Mesendoderm (in vitro differentiated cells): Measurements from ENCODE around the gene ADCY4.
A peak's percentile ranks its signal among the peaks of the same experiment; 100 is the strongest.

Experiments used
- DNase-seq: peaks from one replicate; pipeline ENCODE4 v3.0.0; 2013
- H2AK5ac ChIP-seq: 2 replicates; pipeline ENCODE4 v1.6.1; 2013; ENCODE audit warnings: low read length, inconsistent platforms
- H2BK120ac ChIP-seq: 2 replicates; pipeline ENCODE4 v1.6.1; 2013; ENCODE audit warnings: low read depth, mild to moderate bottlenecking, low read length, moderate library complexity, mixed read lengths
- H2BK15ac ChIP-seq: replicated peaks from 2 replicates; pipeline ENCODE4 v1.6.1; 2013; ENCODE audit warnings: low read depth, mild to moderate bottlenecking, moderate library complexity
- H2BK5ac ChIP-seq: 2 replicates; pipeline ENCODE4 v1.6.1; 2013; ENCODE audit warnings: low read length, inconsistent platforms
- H3K18ac ChIP-seq: 2 replicates; pipeline ENCODE4 v1.6.1; 2013; ENCODE audit warnings: mild to moderate bottlenecking, low read length, mixed read lengths
- H3K23ac ChIP-seq: one replicate; pipeline ENCODE4 v1.6.1; 2013; ENCODE audit warnings: low read length
- H3K27ac ChIP-seq: 2 replicates; pipeline ENCODE4 v1.5.1; 2013; ENCODE audit warnings: low read depth, mild to moderate bottlenecking, inconsistent platforms, low read length, moderate library complexity
- H3K27me3 ChIP-seq: 2 replicates; pipeline ENCODE4 v1.6.1; 2013; ENCODE audit warnings: low read length, control low read depth, mild to moderate bottlenecking, inconsistent platforms; ENCODE audit not compliant: insufficient read depth, poor library complexity
- H3K36me3 ChIP-seq: 2 replicates; pipeline ENCODE4 v1.6.1; 2013; ENCODE audit warnings: low read length, inconsistent platforms; ENCODE audit not compliant: control insufficient read depth, insufficient read depth
- H3K4ac ChIP-seq: one replicate; pipeline ENCODE4 v1.6.1; 2013; ENCODE audit warnings: low read depth, mild to moderate bottlenecking, low read length, moderate library complexity
- H3K4me1 ChIP-seq: 2 replicates; pipeline ENCODE4 v1.6.1; 2013; ENCODE audit warnings: low read depth, low read length, inconsistent platforms; ENCODE audit not compliant: control insufficient read depth
- H3K4me2 ChIP-seq: 2 replicates; pipeline ENCODE4 v1.6.1; 2013; ENCODE audit warnings: low read length
- H3K4me3 ChIP-seq: 2 replicates; pipeline ENCODE4 v1.5.1; 2013; ENCODE audit warnings: mild to moderate bottlenecking, low read length
- H3K56ac ChIP-seq: one replicate; pipeline ENCODE4 v1.6.1; 2013; ENCODE audit warnings: low read length
- H3K79me1 ChIP-seq: 2 replicates; pipeline ENCODE4 v1.6.1; 2013; ENCODE audit warnings: low read length, inconsistent platforms
- H3K79me2 ChIP-seq: 2 replicates; pipeline ENCODE4 v1.6.1; 2013; ENCODE audit warnings: mild to moderate bottlenecking, low read length; ENCODE audit not compliant: control insufficient read depth, insufficient read depth
- H3K9ac ChIP-seq: 2 replicates; pipeline ENCODE4 v1.6.1; 2013; ENCODE audit warnings: low read length, inconsistent platforms
- H4K5ac ChIP-seq: one replicate; pipeline ENCODE4 v1.6.1; 2013; ENCODE audit warnings: low read length
- H4K8ac ChIP-seq: one replicate; pipeline ENCODE4 v1.6.1; 2013; ENCODE audit warnings: low read depth, mild to moderate bottlenecking, control low read depth, low read length, moderate library complexity
- WGBS: extraction: QIAGEN DNeasy Blood & Tissue Kit; methylation state at CpG from one replicate; pipeline ENCODE4 v1.1.7; 2013; ENCODE audit warnings: low lambda C conversion rate, missing lambda C conversion rate; ENCODE audit not compliant: insufficient coverage; ENCODE audit errors: extremely low coverage; 5-methylcytosine and 5-hydroxymethylcytosine counted together

Gene ADCY4

GRCh38 chr14:24322672-24323071, 12.2 kb downstream of the ADCY4 start:
- no peaks in the 10 kb centered on the region for H3K79me2 ChIP-seq
- WGBS: no CpG with 5 or more reads among the region's 10 CpGs
- H2AK5ac ChIP-seq: no peak overlapping the region
- no peak overlapping the region for H3K18ac ChIP-seq
- H3K23ac ChIP-seq: no peak overlapping the region
- DNase-seq: no peak
- H3K36me3 ChIP-seq: no peaks in the 10 kb centered on the region
- H2BK5ac ChIP-seq: no peak overlapping the region
- H3K79me1 ChIP-seq: no peaks in the 10 kb centered on the region
- no peak overlapping the region for H3K9ac ChIP-seq
- H4K8ac ChIP-seq: no peak overlapping the region
- H3K4me1 ChIP-seq: peaks cover under 1% of the 10 kb centered on the region
- H3K27me3 ChIP-seq: no peaks in the 10 kb centered on the region
- H2BK120ac ChIP-seq: no peak overlapping the region
- H4K5ac ChIP-seq: no peak overlapping the region
- H3K4me2 ChIP-seq: no peak overlapping the region
- H3K4ac ChIP-seq: no peak overlapping the region
- H3K27ac ChIP-seq: no peak overlapping the region
- H3K4me3 ChIP-seq: no peak overlapping the region
- H2BK15ac ChIP-seq: no peak overlapping the region
- no peak overlapping the region for H3K56ac ChIP-seq

DNA sequence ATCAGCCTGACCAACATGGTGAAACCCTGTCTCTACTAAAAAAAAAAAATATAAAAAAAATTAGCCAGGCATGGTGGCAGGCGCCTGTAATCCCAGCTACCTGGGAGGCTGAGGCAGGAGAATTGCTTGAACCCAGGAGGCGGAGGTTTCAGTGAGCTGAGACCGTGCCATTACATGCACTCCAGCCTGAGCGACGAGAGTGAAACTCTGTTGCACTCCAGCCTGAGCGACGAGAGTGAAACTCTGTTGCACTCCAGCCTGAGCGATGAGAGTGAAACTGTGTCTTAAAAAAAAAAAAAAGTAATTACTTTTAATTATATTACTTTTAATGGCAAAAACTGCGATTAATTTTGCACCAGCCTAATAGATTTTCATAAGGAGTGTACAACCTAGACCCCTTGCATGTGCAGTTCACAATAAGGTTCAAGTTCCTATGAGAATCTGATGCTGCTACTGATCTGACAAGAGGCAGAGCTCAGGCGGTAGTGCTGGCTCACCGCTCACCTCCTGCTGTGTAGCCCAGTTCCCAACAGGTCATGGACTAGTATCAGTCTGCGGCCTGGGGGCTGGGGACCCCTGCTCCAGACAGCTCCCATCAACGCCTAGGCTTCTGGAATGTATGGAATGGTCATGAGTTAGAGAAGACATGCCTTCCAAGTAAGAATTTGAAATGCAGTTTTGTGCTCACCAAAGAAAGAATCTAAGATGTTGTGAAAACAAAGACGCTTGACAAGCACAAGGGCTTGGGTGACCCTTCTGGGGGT, 13.5 kb downstream of the ADCY4 start:
- DNase-seq: peak; percentile 81
- Histone ChIP-seq H3K4ac (no peak overlapping the region), H3K9ac (no peak overlapping the region), H4K5ac (no peak overlapping the region), H3K4me3 (no peak overlapping the region), H2BK15ac (no peak overlapping the region), H4K8ac (no peak overlapping the region), H3K27me3 (no peaks in the 10 kb centered on the region), H3K56ac (no peak overlapping the region), H3K36me3 (no peaks in the 10 kb centered on the region), H3K23ac (no peak overlapping the region), H3K4me1 (peaks cover 10% of the 10 kb centered on the region), H2BK5ac (no peak overlapping the region), H3K18ac (no peak overlapping the region), H3K4me2 (no peak overlapping the region), H3K79me2 (no peaks in the 10 kb centered on the region), H3K79me1 (no peaks in the 10 kb centered on the region), H2AK5ac (no peak overlapping the region), H2BK120ac (no peak overlapping the region), H3K27ac (no peak overlapping the region)
- WGBS: no CpG with 5 or more reads among the region's 14 CpGs

DNA sequence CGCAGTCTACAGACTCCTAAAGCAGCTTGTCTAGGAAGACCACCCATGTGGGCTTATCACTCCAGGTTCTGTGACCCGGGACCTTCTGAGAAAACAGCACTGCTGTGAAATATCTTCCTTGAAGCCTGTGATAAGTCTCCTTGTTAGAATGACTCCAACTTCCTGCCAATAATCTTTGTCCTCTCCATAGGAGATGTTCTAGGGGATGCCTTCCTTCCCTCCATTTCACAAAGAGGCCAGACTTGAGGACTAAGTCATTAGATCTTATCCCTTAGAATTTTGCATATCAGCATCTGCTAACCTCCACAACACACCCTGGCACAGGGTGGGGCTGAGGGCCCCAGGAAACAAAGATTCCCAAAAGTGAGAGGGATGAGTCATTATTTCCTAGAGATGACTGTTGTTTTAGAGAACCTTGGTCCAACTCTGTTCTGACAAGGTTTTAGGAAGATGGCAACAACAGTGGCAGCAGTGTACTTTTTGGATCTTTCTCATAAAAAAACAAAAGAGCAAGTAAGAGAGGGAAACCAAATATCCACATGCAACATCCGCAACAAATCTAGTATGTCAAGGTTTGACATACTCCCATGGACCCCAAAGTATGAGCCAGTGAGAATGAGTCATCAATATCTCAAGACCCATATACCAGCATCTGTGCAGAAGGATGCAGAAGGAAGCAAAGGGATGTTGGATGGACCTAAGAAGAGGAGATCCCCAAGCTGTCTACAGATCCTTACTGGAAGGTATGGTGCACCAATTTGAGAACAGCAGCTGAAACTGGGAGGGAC, 17.5 kb downstream of the ADCY4 start:
- Histone ChIP-seq H3K79me1 (no peaks in the 10 kb centered on the region), H3K79me2 (no peaks in the 10 kb centered on the region), H3K4ac (no peak overlapping the region), H3K4me2 (no peak overlapping the region), H2BK5ac (peak overlapping the region; percentile 44), H2AK5ac (peak overlapping the region; percentile 25), H2BK15ac (no peak overlapping the region), H3K18ac (no peak overlapping the region), H4K8ac (no peak overlapping the region), H4K5ac (no peak overlapping the region), H2BK120ac (no peak overlapping the region), H3K27ac (peak overlapping the region; percentile 50), H3K36me3 (peaks cover 1% of the 10 kb centered on the region), H3K56ac (peak overlapping the region; percentile 39), H3K23ac (no peak overlapping the region), H3K4me3 (no peak overlapping the region), H3K27me3 (no peaks in the 10 kb centered on the region), H3K4me1 (peaks cover 12% of the 10 kb centered on the region), H3K9ac (no peak overlapping the region)
- peak; percentile 90 for DNase-seq
- WGBS: no CpG with 5 or more reads among the region's 3 CpGs

DNA sequence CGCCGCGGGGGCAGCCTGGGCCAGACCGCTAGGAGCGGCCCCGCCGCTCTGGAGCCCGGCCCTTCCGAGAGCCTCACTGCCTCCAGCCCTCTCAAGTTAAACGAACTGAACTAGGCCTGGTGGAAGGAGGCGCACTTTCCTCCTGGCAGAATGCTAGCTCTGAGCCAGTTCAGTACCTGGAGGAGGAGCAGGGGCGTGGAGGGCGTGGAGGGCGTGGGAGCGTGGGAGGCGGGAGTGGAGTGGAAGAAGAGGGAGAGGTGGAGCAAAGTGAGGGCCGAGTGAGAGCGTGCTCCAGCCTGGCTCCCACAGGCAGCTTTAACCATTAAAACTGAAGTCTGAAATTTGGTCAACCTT, 18.3 kb downstream of the ADCY4 start:
- Histone ChIP-seq H3K27me3 (no peaks in the 10 kb centered on the region), H3K56ac (peak overlapping the region; percentile 79), H3K79me1 (no peaks in the 10 kb centered on the region), H4K5ac (no peak overlapping the region), H2AK5ac (no peak overlapping the region), H3K4me1 (peaks cover 12% of the 10 kb centered on the region), H3K36me3 (peaks cover 1% of the 10 kb centered on the region), H3K4ac (peak overlapping the region; percentile 4), H3K18ac (no peak overlapping the region), H3K79me2 (no peaks in the 10 kb centered on the region), H3K4me2 (no peak overlapping the region), H2BK15ac (no peak overlapping the region), H2BK5ac (peak overlapping the region; percentile 2), H3K23ac (peak overlapping the region; percentile 66), H3K4me3 (no peak overlapping the region), H2BK120ac (no peak overlapping the region), H3K27ac (peak overlapping the region; percentile 1), H3K9ac (peak overlapping the region; percentile 38), H4K8ac (no peak overlapping the region)
- no peak for DNase-seq
- no CpG with 5 or more reads among the region's 18 CpGs for WGBS

DNA sequence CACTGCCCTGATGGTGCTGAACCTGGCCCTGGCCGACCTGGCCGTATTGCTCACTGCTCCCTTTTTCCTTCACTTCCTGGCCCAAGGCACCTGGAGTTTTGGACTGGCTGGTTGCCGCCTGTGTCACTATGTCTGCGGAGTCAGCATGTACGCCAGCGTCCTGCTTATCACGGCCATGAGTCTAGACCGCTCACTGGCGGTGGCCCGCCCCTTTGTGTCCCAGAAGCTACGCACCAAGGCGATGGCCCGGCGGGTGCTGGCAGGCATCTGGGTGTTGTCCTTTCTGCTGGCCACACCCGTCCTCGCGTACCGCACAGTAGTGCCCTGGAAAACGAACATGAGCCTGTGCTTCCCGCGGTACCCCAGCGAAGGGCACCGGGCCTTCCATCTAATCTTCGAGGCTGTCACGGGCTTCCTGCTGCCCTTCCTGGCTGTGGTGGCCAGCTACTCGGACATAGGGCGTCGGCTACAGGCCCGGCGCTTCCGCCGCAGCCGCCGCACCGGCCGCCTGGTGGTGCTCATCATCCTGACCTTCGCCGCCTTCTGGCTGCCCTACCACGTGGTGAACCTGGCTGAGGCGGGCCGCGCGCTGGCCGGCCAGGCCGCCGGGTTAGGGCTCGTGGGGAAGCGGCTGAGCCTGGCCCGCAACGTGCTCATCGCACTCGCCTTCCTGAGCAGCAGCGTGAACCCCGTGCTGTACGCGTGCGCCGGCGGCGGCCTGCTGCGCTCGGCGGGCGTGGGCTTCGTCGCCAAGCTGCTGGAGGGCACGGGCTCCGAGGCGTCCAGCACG, 18.9 kb downstream of the ADCY4 start:
- Histone ChIP-seq H3K79me1 (no peaks in the 10 kb centered on the region), H3K27ac (no peak overlapping the region), H2BK15ac (no peak overlapping the region), H3K9ac (peak overlapping the region; percentile 38), H2BK5ac (no peak overlapping the region), H3K56ac (peak overlapping the region; percentile 79), H3K36me3 (peaks cover 1% of the 10 kb centered on the region), H3K4me2 (no peak overlapping the region), H3K79me2 (no peaks in the 10 kb centered on the region), H3K4me3 (no peak overlapping the region), H2AK5ac (no peak overlapping the region), H4K8ac (no peak overlapping the region), H3K4me1 (peaks cover 12% of the 10 kb centered on the region), H3K27me3 (no peaks in the 10 kb centered on the region), H2BK120ac (no peak overlapping the region), H3K23ac (peak overlapping the region; percentile 66), H4K5ac (no peak overlapping the region), H3K18ac (no peak overlapping the region), H3K4ac (peak overlapping the region; percentile 4)
- no CpG with 5 or more reads among the region's 70 CpGs for WGBS
- DNase-seq: peak; percentile 57
